G401 (cell line): ENCODE data around the gene DCTN2. TPM values are rescaled to one million over a fixed set of nuclear protein-coding genes. Genes with fewer than 3 reads are reported as not detected.
"Not testable (repeated sequence)": the region's sequence is repeated elsewhere in the genome, so short reads cannot be mapped to it uniquely, and the experiment has no call there.

Source experiments
- DNase-seq: peaks from one replicate; pipeline ENCODE4 v3.0.0-alpha.2; 2015; ENCODE audit warnings: low spot score
- in situ Hi-C: cut with HindIII; loops from 2 replicates; pipeline ENCODE4 v1.10.0; 2016; ENCODE audit warnings: low sequenced_read_pairs, mixed read lengths
- total RNA-seq: library from RNA; depleted of rRNA; stranded (reverse); fragments of >200 nt; shearing (Covaris generic); gene quantifications from 2 replicates; pipeline ENCODE4 v1.2.3, GENCODE V29; 2014; rRNA removed

Gene DCTN2
- total RNA-seq = 158 and 162 TPM in 2 replicates

GRCh38 chr12:57546438-57547287 lies at the start of gene DCTN2:
DCTN2 (minus strand) TSS chr12:57547192; CDS start chr12:57547063, 129 bp downstream.
- in situ Hi-C loops = no loop called here
- DNase-seq = peak; percentile 99

- in situ Hi-C loops = no loop called here
These were observed 46.2 kb upstream of the DCTN2 start for GRCh38 chr12:57593187-57593586.

GRCh38 chr12:57592551-57593165 lies 45.7 kb upstream of the DCTN2 start:
- in situ Hi-C loops = no loop called here
- DNase-seq = no peak

More at GRCh38 chr12:57593187-57593586, 46.2 kb upstream of the DCTN2 start:
- DNase-seq = no peak

- in situ Hi-C loops = no loop called here
- DNase-seq = no peak
These were observed 44.9 kb upstream of the DCTN2 start for GRCh38 chr12:57591782-57592325.

GRCh38 chr12:57590864-57591781 lies 44.1 kb upstream of the DCTN2 start, which contains the start of gene PIP4K2C:
PIP4K2C (plus strand) TSS chr12:57591192; CDS start chr12:57591290, 98 bp downstream.
- in situ Hi-C loops = no loop called here
- peak; percentile 86 for DNase-seq

GRCh38 chr12:57590479-57590863 lies 43.5 kb upstream of the DCTN2 start:
- DNase-seq = no peak
- in situ Hi-C loops = no loop called here

GRCh38 chr12:57588951-57589610 lies 42.1 kb upstream of the DCTN2 start:
- in situ Hi-C loops, DNase-seq: not testable (repeated sequence)

GRCh38 chr12:57586832-57587429 lies 39.9 kb upstream of the DCTN2 start:
- DNase-seq = no peak
- in situ Hi-C loops = no loop called here

GRCh38 chr12:57586128-57586527 lies 39.1 kb upstream of the DCTN2 start:
- DNase-seq = no peak
- in situ Hi-C loops = no loop called here

- in situ Hi-C loops = no loop called here
- no peak for DNase-seq
These were observed 38.2 kb upstream of the DCTN2 start for GRCh38 chr12:57585156-57585555.

GRCh38 chr12:57584690-57585089 lies 37.7 kb upstream of the DCTN2 start:
- DNase-seq = no peak
- in situ Hi-C loops = no loop called here

- in situ Hi-C loops = no loop called here
- DNase-seq = no peak
These were observed 37.1 kb upstream of the DCTN2 start for GRCh38 chr12:57584050-57584449.

GRCh38 chr12:57583008-57583831 lies 36.2 kb upstream of the DCTN2 start:
- DNase-seq = peak; percentile 86
- in situ Hi-C loops = no loop called here

- no peak for DNase-seq
- in situ Hi-C loops = no loop called here
These were observed 35.4 kb upstream of the DCTN2 start for GRCh38 chr12:57582440-57582839.

- in situ Hi-C loops = no loop called here
- no peak for DNase-seq
These were observed 34.8 kb upstream of the DCTN2 start for GRCh38 chr12:57581802-57582201.

GRCh38 chr12:57580466-57580795 lies 33.4 kb upstream of the DCTN2 start:
- in situ Hi-C loops = no loop called here
- no peak for DNase-seq

- no peak for DNase-seq
- in situ Hi-C loops = no loop called here
These were observed 32.9 kb upstream of the DCTN2 start for GRCh38 chr12:57579677-57580465.
